WTC11 (cell line): ENCODE data around the gene CRACDL. TPM values are rescaled to one million over a fixed set of nuclear protein-coding genes. Genes with fewer than 3 reads are reported as not detected.

Source experiments
- ATAC-seq: fragments of 200-7000 bp; cut with Tn5 transposase; 2 replicates; pipeline ENCODE4 v1.10.0; 2021; ENCODE audit warnings: mild to moderate bottlenecking, moderate library complexity
- CTCF ChIA-PET: fragments of 300-600 bp; sonication (Branson Sonifier 250); formaldehyde crosslinking; loops from one replicate; lab custom pipeline; 2021; ENCODE audit warnings: antibody characterized with exemption; lab: Charles Lee
- POLR2A ChIA-PET: fragments of 350-600 bp; sonication (Branson Sonifier 250); formaldehyde crosslinking; loops from one replicate; lab custom pipeline; 2021; ENCODE audit warnings: antibody characterized with exemption; lab: Charles Lee
- DNase-seq: peaks from one replicate; pipeline ENCODE4 v3.0.0; 2021; ENCODE audit warnings: low spot score
- H3K27ac Mint-ChIP-seq: 2 replicates; pipeline ENCODE4 v1.8.0; 2021; ENCODE audit warnings: mixed read lengths
- H3K27me3 Mint-ChIP-seq: 2 replicates; pipeline ENCODE4 v1.8.0; 2021; ENCODE audit warnings: low read depth, mild to moderate bottlenecking, moderate library complexity, mixed read lengths
- H3K36me3 Mint-ChIP-seq: 2 replicates; pipeline ENCODE4 v1.8.0; 2021; ENCODE audit warnings: mixed read lengths
- H3K4me1 Mint-ChIP-seq: 2 replicates; pipeline ENCODE4 v1.8.0; 2022; ENCODE audit warnings: mixed read lengths
- H3K4me3 Mint-ChIP-seq: 2 replicates; pipeline ENCODE4 v1.8.0; 2021; ENCODE audit warnings: mild to moderate bottlenecking, moderate library complexity, mixed read lengths
- H3K9me3 Mint-ChIP-seq: 2 replicates; pipeline ENCODE4 v1.8.0; 2021; ENCODE audit warnings: mixed read lengths
- ARID4B ChIP-seq: sonication (generic); formaldehyde crosslinking; IDR thresholded peaks from 2 replicates; pipeline ENCODE4 v1.8.0; 2023; ENCODE audit warnings: missing genetic modification reagents, mild to moderate bottlenecking, borderline replicate concordance
- FOXP1 ChIP-seq: sonication (generic); formaldehyde crosslinking; IDR thresholded peaks from 2 replicates; pipeline ENCODE4 v1.8.0; 2022; ENCODE audit warnings: missing genetic modification reagents, mild to moderate bottlenecking, moderate library complexity, borderline replicate concordance
- GTF2I ChIP-seq: fragments of 250-450 bp; sonication (Bioruptor Pico); conservative IDR thresholded peaks from 2 replicates; pipeline ENCODE4 v1.4.0; 2021; ENCODE audit warnings: mild to moderate bottlenecking
- MAX ChIP-seq: sonication (generic); formaldehyde crosslinking; IDR thresholded peaks from 2 replicates; pipeline ENCODE4 v1.8.0; 2022; ENCODE audit warnings: mild to moderate bottlenecking, missing genetic modification reagents
- NR1H2 ChIP-seq: sonication (generic); formaldehyde crosslinking; IDR thresholded peaks from 2 replicates; pipeline ENCODE4 v1.9.0; 2021; ENCODE audit warnings: mild to moderate bottlenecking, moderate library complexity, missing genetic modification reagents
- PREB ChIP-seq: sonication (generic); formaldehyde crosslinking; IDR thresholded peaks from 2 replicates; pipeline ENCODE4 v1.8.1; 2022; ENCODE audit warnings: mild to moderate bottlenecking, missing genetic modification reagents, moderate library complexity, borderline replicate concordance
- USF2 ChIP-seq: sonication (generic); formaldehyde crosslinking; IDR thresholded peaks from 2 replicates; pipeline ENCODE4 v1.8.1; 2023; ENCODE audit warnings: mild to moderate bottlenecking, missing genetic modification reagents, moderate library complexity
- ZNF281 ChIP-seq: sonication (generic); formaldehyde crosslinking; IDR thresholded peaks from 2 replicates; pipeline ENCODE4 v1.8.0; 2023; ENCODE audit warnings: mild to moderate bottlenecking, missing genetic modification reagents
- ZNF317 ChIP-seq: sonication (generic); formaldehyde crosslinking; IDR thresholded peaks from 2 replicates; pipeline ENCODE4 v1.8.1; 2023; ENCODE audit warnings: low read depth, mild to moderate bottlenecking, moderate library complexity, missing genetic modification reagents, borderline replicate concordance
- ZNF396 ChIP-seq: fragments of 250-450 bp; sonication (Bioruptor Pico); IDR thresholded peaks from 2 replicates; pipeline ENCODE4 v1.8.0; 2021; ENCODE audit warnings: mild to moderate bottlenecking, moderate library complexity, borderline replicate concordance
- ZNF512 ChIP-seq: sonication (generic); formaldehyde crosslinking; IDR thresholded peaks from 2 replicates; pipeline ENCODE4 v1.8.1; 2022; ENCODE audit warnings: missing genetic modification reagents, borderline replicate concordance
- ZNF532 ChIP-seq: fragments of 250-450 bp; sonication (Bioruptor Pico); IDR thresholded peaks from 2 replicates; pipeline ENCODE4 v1.9.0; 2021; ENCODE audit warnings: mild to moderate bottlenecking, borderline replicate concordance
- ZNF671 ChIP-seq: fragments of 250-450 bp; sonication (Bioruptor Pico); IDR thresholded peaks from 2 replicates; pipeline ENCODE4 v1.8.0; 2021; ENCODE audit warnings: mild to moderate bottlenecking
- ZSCAN18 ChIP-seq: fragments of 250-450 bp; sonication (Bioruptor Pico); IDR thresholded peaks from 2 replicates; pipeline ENCODE4 v2.1.2; 2022; ENCODE audit warnings: mild to moderate bottlenecking, moderate library complexity
- total RNA-seq: library from RNA; stranded (reverse); gene quantifications from 3 replicates; pipeline ENCODE4 v1.2.3, GENCODE V29; 2021

Gene CRACDL
- total RNA-seq, 1 experiment from 2014 or later, result 0.72 TPM

GRCh38 chr2:98799375-98800329 lies 136.4 kb downstream of the CRACDL start:
- Mint-ChIP-seq H3K4me1 (no peaks in the 10 kb centered on the region), H3K27ac (no peak overlapping the region), H3K36me3 (no peaks in the 10 kb centered on the region), H3K27me3 (no peaks in the 10 kb centered on the region; the same call in 1 of the 2 replicates), H3K9me3 (no peaks in the 10 kb centered on the region), H3K4me3 (no peak overlapping the region)
- ChIA-PET CTCF (no interaction called here), POLR2A (no interaction called here)
- no peak for ATAC-seq
- DNase-seq, result no peak
- TF ChIP-seq ZNF532 (CRISPR knock-in tag), result no peak
- TF ChIP-seq ZNF396 (CRISPR knock-in tag), result no peak
- TF ChIP-seq ZNF512, result no peak
- TF ChIP-seq MAX (CRISPR knock-in tag), result no peak
- TF ChIP-seq NR1H2, result no peak
- no peak for TF ChIP-seq PREB (CRISPR knock-in tag)
- no peak for TF ChIP-seq ZNF671 (CRISPR knock-in tag)
- no peak for TF ChIP-seq USF2
- no peak for TF ChIP-seq GTF2I (CRISPR knock-in tag)
- TF ChIP-seq ARID4B (CRISPR knock-in tag), result no peak
- no peak for TF ChIP-seq ZSCAN18
- no peak for TF ChIP-seq ZNF281 (CRISPR knock-in tag)
- no peak for TF ChIP-seq ZNF317 (CRISPR knock-in tag)
- TF ChIP-seq FOXP1 (CRISPR knock-in tag), result no peak
